Measurements from ENCODE around the gene RAB3D. TPM values are rescaled to one million over a fixed set of nuclear protein-coding genes. Genes with fewer than 3 reads are reported as not detected.
A peak's percentile ranks its signal among the peaks of the same experiment; 100 is the strongest.
"Not testable (repeated sequence)": the region's sequence is repeated elsewhere in the genome, so short reads cannot be mapped to it uniquely, and the experiment has no call there.

The RAB3D gene
- polyA plus RNA-seq, 1 experiment = 15.6 TPM

DNA sequence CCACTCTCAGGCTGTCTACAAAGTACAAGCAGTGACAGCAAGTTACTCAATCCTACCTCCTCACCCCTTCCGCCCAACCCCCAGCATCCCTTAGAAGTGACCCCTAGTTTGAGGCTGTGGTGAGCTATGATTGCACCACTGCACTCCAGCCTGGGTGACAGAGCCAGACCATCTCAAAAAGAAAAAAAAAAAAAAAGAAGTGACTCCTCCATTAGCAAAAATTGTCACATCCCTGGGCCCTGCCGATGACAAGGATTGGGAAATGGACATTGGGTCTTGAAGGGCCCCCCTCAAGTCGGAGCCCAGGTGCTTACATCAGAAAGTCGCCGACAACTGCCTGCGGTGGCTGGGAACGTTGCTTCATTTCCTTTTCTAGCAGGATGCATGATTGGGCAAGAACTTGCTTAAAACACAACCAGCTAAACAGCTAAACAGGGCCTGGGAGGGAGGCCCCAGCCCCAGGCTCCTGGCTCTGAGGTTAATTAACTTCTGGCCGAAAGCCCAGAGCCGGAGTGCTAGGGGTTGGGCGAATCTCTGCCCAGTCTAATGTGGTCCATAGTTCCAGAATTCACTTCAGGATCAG lies 15.3 kb downstream of the RAB3D start:
- POLR2A ChIA-PET = interaction anchor here (0.8 to 1.5 kb wide), 7 partner anchors 14 to 51 kb away, joined by 4 to 12 read pairs (median 5); partner anchors contain the start of genes CCDC159, RAB3D, SWSAP1 and TMEM205
- CTCF ChIA-PET = interaction anchor here (0.7 to 1.1 kb wide), 2 partner anchors 158 kb away, joined by 3 read pairs; no protein-coding TSS in a partner anchor
- TF ChIP-seq, protein P1, sequence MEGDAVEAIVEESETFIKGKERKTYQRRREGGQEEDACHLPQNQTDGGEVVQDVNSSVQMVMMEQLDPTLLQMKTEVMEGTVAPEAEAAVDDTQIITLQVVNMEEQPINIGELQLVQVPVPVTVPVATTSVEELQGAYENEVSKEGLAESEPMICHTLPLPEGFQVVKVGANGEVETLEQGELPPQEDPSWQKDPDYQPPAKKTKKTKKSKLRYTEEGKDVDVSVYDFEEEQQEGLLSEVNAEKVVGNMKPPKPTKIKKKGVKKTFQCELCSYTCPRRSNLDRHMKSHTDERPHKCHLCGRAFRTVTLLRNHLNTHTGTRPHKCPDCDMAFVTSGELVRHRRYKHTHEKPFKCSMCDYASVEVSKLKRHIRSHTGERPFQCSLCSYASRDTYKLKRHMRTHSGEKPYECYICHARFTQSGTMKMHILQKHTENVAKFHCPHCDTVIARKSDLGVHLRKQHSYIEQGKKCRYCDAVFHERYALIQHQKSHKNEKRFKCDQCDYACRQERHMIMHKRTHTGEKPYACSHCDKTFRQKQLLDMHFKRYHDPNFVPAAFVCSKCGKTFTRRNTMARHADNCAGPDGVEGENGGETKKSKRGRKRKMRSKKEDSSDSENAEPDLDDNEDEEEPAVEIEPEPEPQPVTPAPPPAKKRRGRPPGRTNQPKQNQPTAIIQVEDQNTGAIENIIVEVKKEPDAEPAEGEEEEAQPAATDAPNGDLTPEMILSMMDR (IDR thresholded peaks at IDR 0.05; ENCODE audit: low read depth, low read length) = no peak

DNA sequence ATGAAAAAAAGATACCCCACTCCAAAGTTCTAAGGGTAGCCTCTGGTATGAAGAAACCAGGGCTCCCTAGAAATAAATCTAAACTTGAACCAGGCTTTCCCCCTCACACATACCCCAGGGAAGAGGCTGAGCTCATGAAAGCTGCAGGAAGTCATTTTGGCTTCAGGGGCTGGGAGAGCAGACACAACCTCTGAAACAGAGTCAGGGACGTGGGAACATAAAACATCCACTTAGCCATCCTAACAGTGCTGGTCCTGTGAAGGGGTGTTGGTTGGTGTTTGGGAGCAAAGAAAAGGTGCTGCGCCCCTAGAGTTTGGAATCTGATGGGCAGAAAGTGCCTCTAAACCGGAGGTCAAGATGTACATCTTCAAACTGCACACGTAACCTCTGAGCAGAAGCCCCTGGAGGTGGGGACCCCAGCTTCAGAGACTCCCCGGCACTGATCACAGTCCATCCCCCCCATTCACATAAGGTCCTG lies 15.8 kb downstream of the RAB3D start:
- ChIA-PET CTCF (interaction anchor here (0.9 to 1.7 kb wide), 4 partner anchors 8 to 159 kb away, joined by 3 to 4 read pairs (median 4); no protein-coding TSS in a partner anchor), POLR2A (interaction anchor here (0.9 to 1.5 kb wide), 6 partner anchors 14 to 51 kb away, joined by 4 to 12 read pairs (median 6); partner anchors contain the start of genes CCDC159, RAB3D, SWSAP1 and TMEM205)
- Histone ChIP-seq H3K27ac (ENCODE audit: low read depth, low read length) (peak overlapping the region; percentile 89), H3K27me3 (ENCODE audit: control insufficient read depth, insufficient read depth, low read length) (no peaks in the 10 kb centered on the region), H3K4me3 (ENCODE audit: low read depth, low read length) (peak overlapping the region; percentile 20; the same call in 1 of the 2 replicates), H3K9me3 (ENCODE audit: control insufficient read depth, insufficient read depth, low read length) (peaks cover 3% of the 10 kb centered on the region; the same call in 1 of the 2 replicates)
- no peak for DNase-seq (ENCODE audit: low read depth, low spot score)
- TF ChIP-seq, protein P1 (IDR thresholded peaks at IDR 0.05; ENCODE audit: low read depth, low read length) = no peak

More for the DNA sequence above, 15.3 kb downstream of the RAB3D start:
- Histone ChIP-seq H3K27me3 (ENCODE audit: control insufficient read depth, insufficient read depth, low read length) (no peaks in the 10 kb centered on the region), H3K4me3 (ENCODE audit: low read depth, low read length) (peak overlapping the region; percentile 38; the same call in 1 of the 2 replicates), H3K27ac (ENCODE audit: low read depth, low read length) (peak overlapping the region; percentile 89), H3K9me3 (ENCODE audit: control insufficient read depth, insufficient read depth, low read length) (peaks cover 3% of the 10 kb centered on the region; the same call in 1 of the 2 replicates)
- DNase-seq (ENCODE audit: low read depth, low spot score) = peak; percentile 65

DNA sequence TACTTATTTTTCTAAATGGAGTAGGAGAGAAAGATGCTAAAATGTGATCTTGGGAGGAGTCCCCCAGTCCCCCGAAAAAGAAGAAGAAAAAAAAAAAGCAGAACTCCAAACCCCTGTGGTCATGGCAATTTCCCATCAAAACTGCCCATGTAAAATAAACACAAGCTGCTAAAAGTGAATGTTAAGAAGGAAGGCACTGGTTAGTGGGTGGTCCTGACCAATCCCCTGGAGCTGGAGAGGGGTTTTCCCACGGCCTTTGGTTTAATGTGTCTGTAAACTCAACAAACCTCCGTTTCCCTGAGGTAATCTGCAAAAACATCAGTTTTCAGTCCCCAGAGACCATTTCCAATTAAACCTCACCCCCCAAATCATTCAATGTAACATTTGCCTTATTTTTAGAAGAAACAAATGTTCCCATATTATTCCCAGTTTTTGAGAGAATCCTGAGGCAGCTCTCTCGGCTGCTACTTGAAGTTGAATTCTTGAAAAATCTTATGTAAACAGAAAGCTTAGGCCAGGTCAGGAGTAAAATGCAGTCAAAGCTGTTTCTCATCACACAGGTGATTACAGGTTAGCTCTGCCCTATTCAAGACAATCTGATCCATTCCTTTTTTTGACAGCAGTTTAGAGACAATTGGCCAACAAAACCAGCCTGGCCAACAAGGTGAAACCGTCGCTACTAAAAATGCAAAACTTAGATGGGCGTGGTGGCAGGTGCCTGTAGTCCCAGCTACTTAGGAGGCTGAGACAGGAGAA lies 17.0 kb downstream of the RAB3D start:
- CTCF ChIA-PET = interaction anchor here (0.6 to 1.7 kb wide), 7 partner anchors 9 to 1651 kb away, joined by 3 to 5 read pairs (median 3); no protein-coding TSS in a partner anchor
- H3K4me3 ChIP-seq (ENCODE audit: low read depth, low read length) = no peak overlapping the region
- TF ChIP-seq, protein P1 (IDR thresholded peaks at IDR 0.05; ENCODE audit: low read depth, low read length) = no peak
- H3K27ac ChIP-seq (ENCODE audit: low read depth, low read length) = no peak overlapping the region
- DNase-seq (ENCODE audit: low read depth, low spot score) = no peak
- POLR2A ChIA-PET = interaction anchor here (0.7 kb wide), 1 partner anchor 20 kb away, joined by 3 read pairs; no protein-coding TSS in a partner anchor
- H3K9me3 ChIP-seq (ENCODE audit: control insufficient read depth, insufficient read depth, low read length) = peaks cover 3% of the 10 kb centered on the region; the same call in 1 of the 2 replicates
- no peaks in the 10 kb centered on the region for H3K27me3 ChIP-seq (ENCODE audit: control insufficient read depth, insufficient read depth, low read length)

- H3K4me3 ChIP-seq (ENCODE audit: low read depth, low read length) = no peak overlapping the region
- TF ChIP-seq, protein P1 (IDR thresholded peaks at IDR 0.05; ENCODE audit: low read depth, low read length) = no peak
- no peak overlapping the region for H3K27ac ChIP-seq (ENCODE audit: low read depth, low read length)
- POLR2A ChIA-PET = interaction anchor here (0.7 kb wide), 1 partner anchor 21 kb away, joined by 3 read pairs; no protein-coding TSS in a partner anchor
- H3K9me3 ChIP-seq (ENCODE audit: control insufficient read depth, insufficient read depth, low read length) = peaks cover 3% of the 10 kb centered on the region; the same call in 1 of the 2 replicates
- no peak for DNase-seq (ENCODE audit: low read depth, low spot score)
- no peaks in the 10 kb centered on the region for H3K27me3 ChIP-seq (ENCODE audit: control insufficient read depth, insufficient read depth, low read length)
- CTCF ChIA-PET = interaction anchor here (1.4 kb wide), 1 partner anchor 161 kb away, joined by 3 read pairs; no protein-coding TSS in a partner anchor
Measured at GRCh38 chr19:11321191-11322126, 18.0 kb downstream of the RAB3D start.

DNA sequence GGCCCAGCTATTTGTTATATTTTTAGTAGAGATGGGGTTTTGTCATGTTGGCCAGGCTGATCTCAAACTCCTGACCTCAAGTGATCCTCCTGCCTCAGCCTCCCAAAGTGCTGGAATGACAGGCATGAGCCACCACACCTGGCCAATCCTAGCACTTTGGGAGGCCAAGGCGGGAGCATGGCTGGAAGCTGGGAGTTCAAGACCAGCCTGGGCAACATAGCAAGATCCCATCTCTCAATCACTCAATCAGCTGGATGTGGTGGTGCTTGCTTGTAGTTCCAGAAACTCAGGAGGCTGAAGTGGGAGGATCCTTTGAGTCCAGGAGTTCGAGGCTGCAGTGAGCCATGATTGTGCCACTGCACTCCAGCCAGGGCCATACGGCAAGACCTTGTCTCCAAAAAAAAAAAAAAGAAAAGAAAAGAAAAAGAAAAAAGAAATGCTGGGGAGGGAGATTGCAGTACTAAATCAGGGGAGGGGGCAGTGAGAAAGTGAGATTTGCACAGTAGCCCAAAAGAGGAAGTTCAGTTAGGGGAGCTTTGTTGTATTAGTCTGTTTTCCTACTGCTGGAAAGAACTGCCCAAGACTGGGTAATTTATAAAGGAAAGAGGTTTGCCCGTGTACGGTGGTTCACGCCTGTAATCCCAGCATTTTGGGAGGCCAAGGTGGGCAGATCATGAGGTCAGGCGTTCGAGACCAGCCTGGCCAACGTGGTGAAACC lies 19.0 kb downstream of the RAB3D start:
- H3K4me3 ChIP-seq (ENCODE audit: low read depth, low read length); H3K27me3 ChIP-seq (ENCODE audit: control insufficient read depth, insufficient read depth, low read length); H3K27ac ChIP-seq (ENCODE audit: low read depth, low read length); DNase-seq (ENCODE audit: low read depth, low spot score); H3K9me3 ChIP-seq (ENCODE audit: control insufficient read depth, insufficient read depth, low read length); POLR2A ChIA-PET: not testable (repeated sequence)
- CTCF ChIA-PET = interaction anchor here (1.4 kb wide), 1 partner anchor 162 kb away, joined by 3 read pairs; no protein-coding TSS in a partner anchor

All from AG04450 (cell line).